CD4-positive, alpha-beta T cell treated with Interleukin-6 at 100 ng/mL for 8 hours (primary cell): ENCODE results near the gene TIMD4.

Experiments used
- DNase-seq: peaks from one replicate; pipeline ENCODE4 v3.0.0-alpha.2; 2020; ENCODE audit warnings: mixed read lengths, low spot score

TIMD4 gene

GRCh38 chr5:156922207-156922792, 40.7 kb downstream of the TIMD4 start:
- DNase-seq, result no peak

GRCh38 chr5:156920861-156921431, 42.1 kb downstream of the TIMD4 start:
- no peak for DNase-seq

- DNase-seq, result no peak
Measured at GRCh38 chr5:156920042-156920860, 42.8 kb downstream of the TIMD4 start.

- no peak for DNase-seq
Measured at GRCh38 chr5:156918311-156918845, 44.6 kb downstream of the TIMD4 start.

- DNase-seq, result no peak
Measured at GRCh38 chr5:156914371-156914737, 48.7 kb downstream of the TIMD4 start.

GRCh38 chr5:156913719-156914370, 49.2 kb downstream of the TIMD4 start:
- DNase-seq, result peak; percentile 70

GRCh38 chr5:156913355-156913718, 49.7 kb downstream of the TIMD4 start:
- DNase-seq, result no peak

GRCh38 chr5:156912869-156913268, 50.2 kb downstream of the TIMD4 start:
- no peak for DNase-seq

GRCh38 chr5:156909180-156909579, 53.8 kb downstream of the TIMD4 start:
- no peak for DNase-seq

- DNase-seq, result no peak
Measured at GRCh38 chr5:156907667-156908066, 55.4 kb downstream of the TIMD4 start.

- DNase-seq, result no peak
Measured at GRCh38 chr5:156906807-156907206, 56.2 kb downstream of the TIMD4 start.

- DNase-seq, result no peak
Measured at GRCh38 chr5:156896546-156896945, 66.5 kb downstream of the TIMD4 start.

GRCh38 chr5:156893517-156893916, 69.5 kb downstream of the TIMD4 start:
- DNase-seq, result no peak

GRCh38 chr5:156892864-156893263, 70.2 kb downstream of the TIMD4 start:
- DNase-seq, result no peak

GRCh38 chr5:156892223-156892622, 70.8 kb downstream of the TIMD4 start:
- DNase-seq, result no peak

- no peak for DNase-seq
Measured at GRCh38 chr5:156888520-156888919, 74.5 kb downstream of the TIMD4 start.

GRCh38 chr5:156883316-156883875, 79.6 kb downstream of the TIMD4 start:
- DNase-seq, result no peak

GRCh38 chr5:156879665-156880285, 83.3 kb downstream of the TIMD4 start:
- no peak for DNase-seq

GRCh38 chr5:156871212-156871611, 91.8 kb downstream of the TIMD4 start:
- no peak for DNase-seq

GRCh38 chr5:156870498-156870839, 92.6 kb downstream of the TIMD4 start:
- no peak for DNase-seq
